HG02678 (cell line): ENCODE measurements around the gene KLK10.
"Not testable (repeated sequence)": the region's sequence is repeated elsewhere in the genome, so short reads cannot be mapped to it uniquely, and the experiment has no call there.

ENCODE experiments used
- ATAC-seq: cut with Tn5 transposase; IDR thresholded peaks from one replicate; pipeline ENCODE4 v1.9.1; 2021; ENCODE audit warnings: mild to moderate bottlenecking, moderate library complexity; ENCODE audit not compliant: unreplicated experiment

KLK10 gene

GRCh38 chr19:51002542-51003311 lies 16.8 kb downstream of the KLK10 start:
- no peak for ATAC-seq

DNA sequence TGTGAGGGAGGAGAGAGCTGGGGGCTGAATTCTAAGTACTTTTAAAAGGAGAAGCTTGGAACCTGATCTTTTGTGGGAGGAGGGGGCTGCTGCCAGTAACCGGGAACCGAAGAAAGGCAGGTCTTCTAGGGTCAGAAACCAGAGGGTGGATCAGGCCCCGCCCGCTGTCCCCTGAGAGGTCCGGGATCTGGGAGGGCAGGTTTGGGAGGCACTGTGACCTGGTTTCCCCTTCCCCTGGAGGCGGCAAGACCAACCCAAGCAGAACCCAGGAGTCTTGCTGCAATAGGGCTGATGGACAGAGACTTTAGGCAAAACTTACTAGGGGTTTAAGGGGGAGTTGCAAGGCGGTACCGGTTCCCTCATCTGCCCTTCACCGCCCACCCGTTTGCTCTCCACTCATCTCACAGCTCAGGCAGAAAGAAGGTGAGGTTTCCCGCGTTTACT lies 17.4 kb downstream of the KLK10 start:
- no peak for ATAC-seq

DNA sequence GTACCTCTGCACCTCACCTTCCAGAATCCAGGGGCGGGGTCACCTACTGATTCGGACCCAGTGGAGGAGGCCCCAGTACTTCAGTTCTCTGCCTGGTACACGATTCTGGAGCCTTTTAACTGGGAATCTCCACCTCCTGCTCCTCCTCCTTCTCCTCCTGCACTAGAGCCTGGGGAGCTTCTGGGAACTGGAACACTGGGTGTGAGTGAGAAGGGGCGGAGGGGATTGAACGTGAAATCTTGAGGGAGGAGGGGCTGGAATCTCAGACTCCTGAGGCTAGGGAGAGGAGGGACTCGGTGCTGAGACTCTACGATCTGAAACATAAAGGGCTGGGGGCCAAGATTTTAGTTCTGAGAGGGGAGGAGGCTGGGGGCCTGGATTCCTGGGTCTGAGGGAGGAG lies 18.0 kb downstream of the KLK10 start, which contains the start of gene KLK8:
KLK8 (minus strand) TSS at position 90 of the 400 bp plus-strand sequence. CDS start 437 bp downstream, outside the sequence.
- no peak for ATAC-seq

- no peak for ATAC-seq
Measured at GRCh38 chr19:51000981-51001380, 18.5 kb downstream of the KLK10 start.

- ATAC-seq, result no peak
Measured at GRCh38 chr19:51000426-51000825, 19.1 kb downstream of the KLK10 start.

DNA sequence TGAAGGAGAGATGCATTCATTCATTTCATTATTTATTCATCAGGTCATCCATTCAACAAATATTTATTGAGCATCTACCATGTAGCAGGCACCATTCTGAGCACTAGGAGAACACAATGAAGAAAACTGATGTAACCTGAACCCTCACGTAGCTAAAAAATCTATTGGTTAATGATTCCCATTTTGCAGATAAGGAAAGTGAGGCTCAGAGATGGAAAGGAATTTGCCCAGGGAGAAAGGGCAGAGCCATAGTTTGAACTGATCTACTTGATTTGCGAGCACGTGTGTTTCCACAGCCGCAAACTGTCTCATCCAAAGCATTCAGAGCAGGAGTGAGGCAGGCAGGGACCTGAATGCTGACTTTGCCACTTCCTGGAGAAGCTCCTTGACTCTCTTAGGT lies 20.8 kb downstream of the KLK10 start:
- no peak for ATAC-seq

- ATAC-seq, result no peak
Measured at GRCh38 chr19:50998061-50998460, 21.4 kb downstream of the KLK10 start.

DNA sequence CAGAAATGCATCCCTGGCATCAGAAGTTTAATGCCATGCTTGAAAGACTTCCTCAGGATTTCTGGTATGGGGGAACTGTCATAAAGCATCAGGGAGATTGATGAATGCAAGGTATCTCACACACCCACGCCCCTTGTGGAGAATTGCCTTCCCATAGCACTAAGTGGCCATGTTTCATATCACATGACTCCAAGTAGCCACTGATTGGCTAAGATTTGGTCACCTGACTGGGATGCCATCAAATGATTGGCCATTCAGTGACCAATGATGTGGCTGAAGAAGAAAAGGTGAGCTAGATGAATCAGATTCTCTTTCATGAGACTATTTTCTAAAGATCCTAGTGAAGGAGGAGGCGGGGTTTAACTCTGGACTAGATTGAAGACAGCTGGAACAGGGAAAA lies 25.4 kb downstream of the KLK10 start:
- no peak for ATAC-seq

DNA sequence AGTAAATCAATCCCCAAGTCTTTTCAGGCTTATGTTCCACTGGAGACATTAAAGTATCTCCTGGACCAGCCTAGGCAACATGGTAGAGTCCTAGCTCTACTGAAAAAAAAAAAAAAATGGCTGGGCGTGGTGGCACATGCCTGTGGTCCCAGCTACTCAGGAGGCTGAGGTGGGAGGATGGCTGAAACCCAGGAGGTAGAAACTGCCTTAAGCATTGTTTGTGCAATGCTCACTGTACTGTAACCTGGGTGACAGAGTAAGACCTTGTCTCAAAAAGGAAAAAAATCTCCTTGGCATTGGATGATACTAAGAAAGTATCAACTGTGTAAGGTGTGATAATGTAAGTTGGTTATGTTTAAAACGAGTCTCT lies 26.9 kb downstream of the KLK10 start:
- ATAC-seq, result no peak

DNA sequence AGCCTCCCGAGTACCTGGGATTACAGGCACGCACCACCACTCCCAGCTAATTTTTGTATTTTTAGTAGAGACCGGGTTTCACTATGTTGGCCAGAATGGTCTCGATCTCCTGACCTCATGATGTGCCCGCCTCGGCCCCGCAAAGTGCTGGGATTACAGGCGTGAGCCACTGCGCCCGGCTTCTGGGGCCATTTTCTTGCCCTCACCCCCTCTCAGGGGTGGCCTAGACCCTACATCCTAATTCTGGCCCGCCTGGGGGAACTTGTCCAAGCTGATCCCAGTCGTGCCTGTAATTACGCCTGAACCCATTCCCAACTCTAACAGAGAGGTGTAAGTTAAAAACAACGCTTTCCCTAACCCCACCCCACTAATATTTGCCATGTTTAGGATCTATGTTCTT lies 35.1 kb downstream of the KLK10 start:
- not testable (repeated sequence) for ATAC-seq

DNA sequence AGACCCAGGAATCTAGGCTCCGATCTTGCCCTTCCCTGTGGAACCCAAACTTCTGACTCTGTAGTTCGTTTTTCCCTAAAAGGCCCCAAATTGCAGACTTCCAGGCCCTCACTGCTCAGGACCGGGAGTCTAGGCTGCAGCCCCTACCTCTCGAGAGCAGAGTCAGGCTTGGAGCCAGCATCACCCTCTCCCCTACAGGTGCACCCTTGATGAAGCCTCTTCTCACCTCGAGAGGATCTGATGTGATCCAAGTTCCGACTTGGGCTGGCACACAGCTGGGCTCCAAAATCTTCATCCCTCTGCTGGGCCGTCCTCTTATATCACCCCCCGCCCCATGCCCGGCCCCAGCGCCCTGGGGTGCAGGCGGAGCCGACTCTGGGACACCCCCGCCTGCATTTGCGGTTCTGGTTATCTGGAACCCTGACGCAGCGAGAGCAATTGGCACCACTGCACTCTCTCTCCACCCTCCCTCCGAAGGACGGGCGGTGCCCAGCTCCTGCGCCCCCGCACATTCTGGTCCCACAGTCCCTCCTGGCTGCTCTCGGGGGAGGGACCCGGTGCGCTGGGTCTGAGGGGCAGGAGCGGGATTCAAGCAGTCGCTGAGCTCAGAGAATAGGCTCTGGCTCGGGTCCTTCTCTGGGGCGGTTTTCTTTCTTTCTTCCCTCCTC lies 35.8 kb downstream of the KLK10 start, which contains the start of gene KLK7:
KLK7 (minus strand) TSS at position 293 of the 668 bp plus-strand sequence. CDS start 1,518 bp downstream, outside the sequence.
- ATAC-seq, result no peak

DNA sequence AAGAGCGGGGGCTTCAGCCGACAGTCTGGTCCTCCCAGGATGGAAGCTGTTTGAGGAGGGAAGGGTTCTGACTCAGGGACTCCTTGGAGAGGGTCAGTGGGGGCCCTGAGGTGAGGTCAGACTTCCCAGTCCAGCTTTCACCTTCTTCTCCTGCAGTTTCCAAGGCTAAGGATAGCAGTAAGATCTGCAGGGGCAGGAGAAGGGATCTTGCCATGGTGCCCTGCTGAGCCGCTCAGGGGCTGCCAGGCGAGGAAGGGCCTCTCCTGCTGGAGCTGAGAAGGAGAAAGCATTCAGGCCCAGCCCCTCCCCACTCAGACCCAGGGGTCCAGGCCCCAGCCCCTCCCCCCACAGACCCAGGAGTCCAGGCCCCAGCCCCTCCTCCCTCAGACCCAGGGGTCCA lies 37.3 kb downstream of the KLK10 start:
- no peak for ATAC-seq

DNA sequence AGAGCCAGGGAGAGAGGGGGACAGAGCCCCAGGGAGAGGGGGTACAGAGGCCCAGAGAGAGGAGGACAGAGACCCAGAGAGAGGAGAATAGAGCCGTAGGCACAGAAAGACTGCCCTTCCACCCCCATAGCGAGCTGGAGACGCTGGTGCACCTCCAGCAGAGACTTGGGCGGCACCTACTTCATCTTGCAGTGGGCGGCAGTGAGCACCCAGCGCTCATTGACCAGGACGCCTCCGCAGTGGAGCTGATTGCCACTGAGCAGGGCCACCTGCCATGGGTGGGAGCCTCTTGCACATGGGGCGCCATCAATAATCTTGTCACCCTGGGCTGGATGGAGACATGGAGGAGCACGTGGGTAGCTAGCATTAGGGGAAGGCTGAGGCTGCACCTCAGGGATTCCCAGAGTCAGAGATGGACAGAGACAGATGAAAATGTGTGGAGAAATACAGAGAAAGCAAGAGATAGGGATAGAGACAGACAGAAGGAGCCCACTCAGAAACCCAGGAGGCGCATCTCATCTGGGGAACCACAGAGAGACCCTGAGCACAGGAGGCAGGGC lies 37.8 kb downstream of the KLK10 start:
- ATAC-seq, result no peak

- no peak for ATAC-seq
Measured at GRCh38 chr19:50980208-50980607, 39.3 kb downstream of the KLK10 start.

- ATAC-seq, result no peak
Measured at GRCh38 chr19:50979758-50980157, 39.8 kb downstream of the KLK10 start.

- ATAC-seq, result no peak
Measured at GRCh38 chr19:50978772-50979390, 40.6 kb downstream of the KLK10 start.

DNA sequence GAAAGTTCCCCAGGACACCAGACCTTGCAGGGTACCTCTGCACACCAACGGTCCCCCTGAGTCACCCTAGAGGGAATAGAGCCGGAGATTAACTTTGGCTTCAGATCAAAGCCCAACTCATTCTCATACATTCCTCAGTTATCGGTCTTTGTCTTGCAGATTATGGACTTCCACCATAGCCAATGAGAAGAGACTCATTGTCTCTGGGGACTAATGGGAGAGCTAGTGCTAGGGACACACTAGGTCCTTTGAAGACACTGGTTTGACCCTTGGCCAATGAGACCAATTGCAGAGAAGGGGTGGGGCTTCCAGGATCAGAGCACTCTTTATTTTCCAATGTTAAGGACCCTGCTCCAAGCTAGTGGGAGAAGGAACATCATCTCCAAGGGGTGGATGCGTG lies 41.9 kb downstream of the KLK10 start:
- no peak for ATAC-seq

GRCh38 chr19:50975766-50976165 lies 43.7 kb downstream of the KLK10 start:
- ATAC-seq, result no peak

GRCh38 chr19:50974702-50975556 lies 44.6 kb downstream of the KLK10 start:
- no peak for ATAC-seq

DNA sequence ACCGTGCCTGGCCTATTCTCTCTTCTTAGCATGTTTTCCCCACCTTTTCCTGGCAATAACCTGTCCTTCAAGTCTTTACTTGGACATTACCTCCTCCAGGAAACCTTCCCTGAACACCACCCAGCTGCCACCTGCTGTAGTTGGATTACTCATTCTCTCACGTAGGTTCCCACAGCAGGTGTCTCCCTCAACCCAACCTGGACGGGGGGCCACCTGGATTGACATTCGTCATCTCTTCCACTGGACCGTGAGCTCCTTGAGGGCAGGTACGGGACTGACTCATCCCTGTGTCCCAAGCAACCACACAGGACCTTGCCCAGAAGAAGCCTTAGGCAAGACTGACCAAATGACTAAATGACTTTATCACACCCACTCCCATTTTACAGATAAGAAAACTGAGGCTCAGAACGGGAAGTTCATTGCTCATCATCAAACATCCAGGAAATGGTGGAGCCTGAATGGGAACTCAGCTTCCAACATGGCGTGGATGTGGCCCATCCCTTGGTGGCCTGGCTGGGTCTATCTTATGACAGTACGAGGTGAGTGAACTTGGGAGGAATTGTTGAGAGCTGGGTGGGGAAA lies 46.6 kb downstream of the KLK10 start:
- ATAC-seq, result no peak
